ENCODE results near the gene TMPRSS11A.

The TMPRSS11A gene

DNA sequence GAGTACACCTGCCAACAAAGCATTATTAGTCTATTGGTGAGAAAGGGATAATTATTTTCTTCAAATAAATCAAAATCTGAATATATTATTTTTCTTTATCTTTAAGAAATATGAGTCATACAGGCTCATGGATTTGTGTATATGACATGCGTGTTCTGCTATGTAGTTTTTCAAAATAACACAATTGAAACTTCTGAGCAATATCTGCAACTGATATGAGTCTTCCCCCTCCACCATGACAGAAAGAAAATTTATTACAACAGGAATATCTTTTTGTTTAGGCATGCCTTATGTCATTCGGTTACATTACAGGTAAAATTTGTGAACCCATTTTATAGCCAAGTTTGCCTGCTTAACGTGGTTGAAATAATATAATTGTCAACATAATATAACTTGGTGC is 32.0 kb downstream of the TMPRSS11A start:
- no peak overlapping the region for H3K4me3 ChIP-seq (ENCODE audit: low read length)
- no peak for TF ChIP-seq ZNF274 (IDR thresholded peaks at IDR 0.05; ENCODE audit: low read depth, low read length)

DNA sequence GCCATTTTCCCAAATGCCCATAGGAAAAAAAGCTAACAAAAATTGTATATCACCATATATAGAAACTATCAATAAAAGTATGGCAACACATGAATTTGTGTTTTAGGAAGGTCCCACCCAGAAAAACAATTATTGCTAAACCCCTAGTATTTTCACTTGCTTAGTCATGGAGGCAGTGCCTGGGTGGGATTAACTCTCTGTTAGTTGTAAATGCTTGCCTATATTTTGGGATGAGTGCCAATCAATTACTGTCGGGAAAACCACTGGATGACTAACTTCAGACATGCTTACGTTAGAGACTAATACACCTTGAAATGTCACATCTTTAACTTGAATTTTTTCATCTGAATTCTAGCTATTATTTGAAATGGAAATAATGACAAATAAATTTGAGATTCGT is 33.9 kb downstream of the TMPRSS11A start:
- no peak overlapping the region for H3K4me3 ChIP-seq (ENCODE audit: low read length)
- TF ChIP-seq ZNF274 (IDR thresholded peaks at IDR 0.05; ENCODE audit: low read depth, low read length): no peak

DNA sequence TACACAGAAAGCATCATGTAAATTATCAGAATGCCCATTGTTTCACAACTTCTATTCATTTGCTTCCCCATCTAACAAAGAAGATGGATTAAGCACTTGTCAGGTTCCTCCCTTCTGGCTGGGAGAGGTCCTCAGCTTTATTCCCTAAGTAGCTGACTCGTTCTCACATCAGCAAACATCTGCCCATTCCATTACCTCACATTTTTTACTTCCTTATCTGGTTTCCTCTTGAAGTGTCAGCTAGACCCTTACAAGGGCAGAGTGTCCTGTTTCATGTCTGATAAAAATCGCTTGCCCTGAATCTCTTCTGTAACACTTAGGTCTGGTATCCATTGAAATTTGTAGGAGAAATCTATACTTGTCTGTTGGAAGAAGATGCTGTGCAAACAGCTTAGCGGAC is 34.7 kb downstream of the TMPRSS11A start:
- no peak for TF ChIP-seq ZNF274 (IDR thresholded peaks at IDR 0.05; ENCODE audit: low read depth, low read length)
- H3K4me3 ChIP-seq (ENCODE audit: low read length): no peak overlapping the region

DNA sequence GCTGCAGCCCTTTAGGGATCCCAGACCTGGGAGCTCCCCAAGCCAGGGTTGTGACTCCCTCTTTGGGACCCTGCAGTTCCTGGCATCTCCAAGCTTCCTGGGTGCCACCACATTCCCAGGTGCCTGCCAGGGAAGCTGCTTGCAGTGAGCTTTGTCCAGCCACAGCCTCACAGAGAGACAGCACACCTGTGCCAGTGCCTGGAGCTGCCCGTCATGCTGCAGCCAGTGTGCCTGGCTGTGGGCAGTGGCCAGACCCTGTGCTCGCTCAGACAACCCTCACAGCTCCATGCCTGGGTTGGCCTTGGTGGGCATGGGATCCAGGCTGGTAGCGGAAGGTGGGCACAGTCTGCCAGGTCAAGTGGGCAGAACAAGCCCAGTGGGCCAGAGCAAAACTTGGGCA is 36.0 kb downstream of the TMPRSS11A start:
- TF ChIP-seq ZNF274 (IDR thresholded peaks at IDR 0.05; ENCODE audit: low read depth, low read length): no peak
- H3K4me3 ChIP-seq (ENCODE audit: low read length): no peak overlapping the region

DNA sequence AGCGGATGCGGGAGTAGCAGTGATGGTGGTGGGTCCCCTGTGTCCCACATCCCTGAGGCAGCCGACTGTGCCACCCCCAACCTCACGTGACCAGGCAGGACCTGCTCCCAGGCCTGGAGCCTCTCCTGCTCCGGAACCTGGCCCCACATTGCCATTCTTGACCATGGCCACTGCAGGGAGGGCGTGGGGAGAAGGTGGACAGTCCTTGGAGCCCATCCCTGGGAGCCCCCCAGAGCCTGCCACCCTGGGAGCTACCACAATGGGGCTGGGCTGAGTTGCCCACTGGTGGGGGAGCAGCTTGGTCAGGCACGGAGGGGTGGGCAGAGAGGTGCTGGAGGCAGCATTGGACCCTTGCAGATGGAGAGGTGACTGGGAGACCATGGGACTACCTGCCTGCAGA is 36.8 kb downstream of the TMPRSS11A start:
- TF ChIP-seq ZNF274 (IDR thresholded peaks at IDR 0.05; ENCODE audit: low read depth, low read length): no peak
- H3K4me3 ChIP-seq (ENCODE audit: low read length): no peak overlapping the region

DNA sequence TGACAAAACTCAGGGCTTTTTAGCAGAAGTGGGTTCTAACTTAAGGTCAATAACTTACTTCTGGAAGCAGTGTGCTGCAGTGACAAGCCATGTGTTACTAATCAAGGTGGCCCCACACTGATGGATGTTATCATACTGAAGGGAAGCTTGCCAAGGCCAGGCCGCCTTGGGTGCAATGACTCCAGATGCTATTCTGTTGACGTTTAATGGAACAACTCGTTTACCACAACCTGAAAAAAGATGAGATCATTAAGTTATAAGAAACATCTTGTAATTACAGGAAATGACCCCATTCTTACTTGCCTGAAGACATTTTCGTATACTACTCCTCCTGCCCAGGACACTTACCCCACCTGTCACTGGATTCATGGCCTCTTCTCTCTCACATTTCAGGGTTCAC is 40.6 kb downstream of the TMPRSS11A start:
- no peak overlapping the region for H3K4me3 ChIP-seq (ENCODE audit: low read length)
- TF ChIP-seq ZNF274 (IDR thresholded peaks at IDR 0.05; ENCODE audit: low read depth, low read length): no peak

DNA sequence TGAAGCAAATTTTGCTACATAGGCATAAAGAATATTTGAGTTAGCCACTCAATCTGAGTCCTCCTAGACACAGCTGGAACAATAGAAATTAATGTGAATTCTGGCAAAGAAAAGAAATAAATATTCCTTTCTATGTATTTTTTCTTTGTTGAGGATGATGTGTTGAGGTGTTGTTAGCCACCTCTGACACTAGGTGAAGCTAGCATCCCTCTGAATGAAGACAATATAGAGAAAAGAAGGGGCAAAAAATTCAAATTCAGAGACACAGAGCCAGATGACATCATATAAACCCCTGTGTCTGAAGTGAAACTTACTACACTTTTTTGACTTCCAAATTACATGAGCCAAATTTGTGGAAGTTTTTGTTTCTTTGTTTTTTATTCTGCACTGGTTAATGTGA is 44.9 kb downstream of the TMPRSS11A start:
- TF ChIP-seq ZNF274 (IDR thresholded peaks at IDR 0.05; ENCODE audit: low read depth, low read length): no peak
- no peak overlapping the region for H3K4me3 ChIP-seq (ENCODE audit: low read length)

DNA sequence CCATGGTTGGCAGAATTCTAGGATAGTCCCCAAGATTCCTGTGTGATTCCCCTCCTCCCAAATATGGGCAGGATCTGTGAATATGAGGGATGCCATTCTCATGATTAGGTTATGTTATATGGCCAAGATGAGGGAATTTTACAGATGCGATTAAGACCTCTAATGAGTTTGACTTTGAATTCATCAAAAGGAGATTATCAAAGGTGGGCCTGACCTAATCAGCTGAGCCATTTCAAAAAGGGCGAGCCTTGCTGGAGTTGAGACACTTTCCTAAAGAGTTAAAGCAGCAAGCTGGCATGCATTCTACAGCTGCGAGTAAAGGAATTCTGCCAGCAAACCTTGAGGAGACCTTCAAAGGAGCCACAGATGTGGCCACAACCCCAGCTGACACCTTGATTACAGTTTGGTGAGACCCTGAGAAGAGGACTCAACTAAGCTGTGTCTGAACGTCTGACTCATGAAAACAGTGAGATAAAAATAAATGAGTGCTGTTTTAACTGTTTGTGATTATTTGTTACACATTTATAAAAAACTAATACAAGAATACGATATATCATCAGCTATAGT is 47.8 kb downstream of the TMPRSS11A start:
- H3K4me3 ChIP-seq (ENCODE audit: low read length): no peak overlapping the region
- no peak for TF ChIP-seq ZNF274 (IDR thresholded peaks at IDR 0.05; ENCODE audit: low read depth, low read length)

DNA sequence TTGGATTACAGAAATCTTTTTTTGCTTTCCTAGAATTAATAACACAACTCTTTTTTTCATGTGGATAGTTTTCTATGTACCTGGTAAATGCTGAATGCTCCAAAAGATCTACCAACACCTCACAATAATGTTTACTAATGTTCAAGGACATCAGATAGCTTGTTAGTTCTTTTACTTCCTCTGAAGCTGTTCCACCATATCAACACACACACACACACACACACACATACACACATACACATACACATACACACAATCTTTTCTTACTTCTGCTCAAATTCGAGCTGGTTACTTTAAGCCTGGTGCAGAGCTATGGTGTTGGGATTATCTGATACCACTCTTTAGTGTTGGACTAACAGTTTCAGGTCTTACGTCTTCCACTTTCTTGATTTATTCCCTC is 51.2 kb downstream of the TMPRSS11A start:
- TF ChIP-seq ZNF274 (IDR thresholded peaks at IDR 0.05; ENCODE audit: low read depth, low read length): no peak
- no peak overlapping the region for H3K4me3 ChIP-seq (ENCODE audit: low read length)

DNA sequence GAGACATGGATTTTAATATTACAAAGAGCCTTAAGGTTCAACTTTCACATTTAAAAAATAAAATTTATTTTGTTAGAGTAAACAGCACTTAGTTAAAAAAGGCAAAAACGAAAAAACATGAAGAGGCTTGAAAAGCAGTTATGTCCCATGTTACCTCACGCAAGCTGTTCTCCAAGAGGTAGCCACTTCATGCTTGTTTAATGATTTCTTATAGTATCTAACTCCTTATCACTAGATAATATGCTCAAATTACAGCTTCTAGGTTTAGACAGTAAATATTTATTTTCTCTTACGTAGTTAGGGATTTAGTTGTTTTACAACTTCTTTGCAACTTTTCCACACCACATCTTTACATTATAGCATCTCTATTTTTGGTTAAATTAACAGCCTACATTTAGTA is 51.7 kb downstream of the TMPRSS11A start:
- no peak for TF ChIP-seq ZNF274 (IDR thresholded peaks at IDR 0.05; ENCODE audit: low read depth, low read length)
- no peak overlapping the region for H3K4me3 ChIP-seq (ENCODE audit: low read length)

DNA sequence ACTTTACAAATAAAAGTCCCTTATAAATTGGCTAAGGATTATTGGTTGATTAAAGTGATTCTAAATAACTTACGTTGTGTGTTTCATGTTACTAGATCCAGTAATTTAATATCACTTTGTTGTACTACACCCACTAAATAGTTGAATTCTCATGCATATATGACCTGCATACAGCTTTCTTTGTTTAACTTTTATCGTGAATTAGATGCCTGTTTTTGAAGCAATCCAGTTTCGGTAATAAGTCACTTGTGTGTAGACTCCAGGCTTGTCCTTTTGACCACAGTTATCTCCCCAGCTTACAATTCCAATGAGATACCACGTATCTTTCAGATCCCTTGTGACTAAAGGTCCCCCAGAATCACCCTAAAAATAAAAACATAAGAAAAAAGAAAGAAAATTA is 52.2 kb downstream of the TMPRSS11A start:
- no peak for TF ChIP-seq ZNF274 (IDR thresholded peaks at IDR 0.05; ENCODE audit: low read depth, low read length)
- H3K4me3 ChIP-seq (ENCODE audit: low read length): no peak overlapping the region

DNA sequence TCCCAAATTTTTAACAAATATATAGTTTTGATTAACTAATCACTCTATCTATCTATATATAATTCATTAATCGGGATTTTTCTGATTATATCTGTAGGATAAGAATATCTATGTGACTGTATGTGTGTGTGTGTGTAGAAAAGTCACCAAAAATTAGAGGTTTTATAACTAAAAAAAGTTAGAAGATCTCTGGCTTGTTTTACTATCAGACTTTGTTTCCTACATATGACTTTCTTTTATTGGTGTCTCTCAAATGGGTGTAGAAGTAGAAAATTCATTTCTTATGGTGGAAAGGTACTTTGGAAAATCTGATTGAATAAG is 52.7 kb downstream of the TMPRSS11A start:
- no peak overlapping the region for H3K4me3 ChIP-seq (ENCODE audit: low read length)
- TF ChIP-seq ZNF274 (IDR thresholded peaks at IDR 0.05; ENCODE audit: low read depth, low read length): no peak

DNA sequence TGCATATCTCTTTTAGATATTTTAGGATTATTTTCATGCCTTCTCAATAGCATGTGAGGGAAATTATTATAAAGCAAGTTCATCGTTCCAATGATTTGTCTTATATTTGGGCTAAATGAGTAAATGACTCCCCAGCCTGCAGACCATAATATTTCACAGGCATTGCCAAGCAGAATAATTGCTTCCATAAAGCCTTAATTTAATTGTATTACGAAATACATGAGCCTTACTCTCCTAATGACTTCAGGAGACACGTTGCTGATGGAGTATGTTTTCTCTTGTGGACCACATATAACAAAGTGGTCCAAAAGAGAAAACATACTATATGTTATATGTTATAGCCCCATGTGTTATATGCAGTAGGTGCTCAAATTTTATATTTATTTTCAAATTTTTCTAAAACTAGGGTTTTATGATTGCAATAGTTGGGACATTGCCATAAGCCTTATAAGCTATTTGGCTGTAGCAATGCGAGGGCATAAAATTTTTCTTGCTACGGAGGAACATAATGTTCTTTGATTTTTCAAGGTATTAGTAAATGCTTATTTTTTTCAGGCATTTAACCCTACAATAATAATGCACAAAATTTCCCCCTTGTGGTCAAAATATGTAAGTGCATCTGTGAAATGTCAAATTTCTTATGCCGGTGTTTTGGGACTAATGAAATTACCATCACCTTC is 53.2 kb downstream of the TMPRSS11A start:
- no peak for TF ChIP-seq ZNF274 (IDR thresholded peaks at IDR 0.05; ENCODE audit: low read depth, low read length)
- H3K4me3 ChIP-seq (ENCODE audit: low read length): no peak overlapping the region

DNA sequence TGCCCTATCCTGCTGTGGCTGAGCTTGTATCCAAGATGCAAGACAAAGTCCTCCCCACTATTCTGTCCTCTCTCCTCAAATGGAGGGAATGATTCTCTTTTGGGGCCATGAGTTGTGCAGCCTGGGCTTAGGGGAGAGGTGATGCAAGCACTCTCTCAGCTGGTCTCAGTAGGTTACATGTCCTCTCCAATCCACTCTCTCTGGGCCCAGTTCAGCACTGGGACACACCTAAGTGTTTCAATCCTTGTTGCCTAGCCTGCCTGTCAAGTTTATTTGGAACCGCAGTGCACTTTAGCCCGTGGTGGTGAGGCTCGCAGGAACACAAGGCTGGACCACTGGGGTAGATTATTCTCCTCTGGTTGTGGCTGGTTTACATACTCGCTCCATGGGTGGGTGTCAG is 55.6 kb downstream of the TMPRSS11A start:
- no peak for TF ChIP-seq ZNF274 (IDR thresholded peaks at IDR 0.05; ENCODE audit: low read depth, low read length)

DNA sequence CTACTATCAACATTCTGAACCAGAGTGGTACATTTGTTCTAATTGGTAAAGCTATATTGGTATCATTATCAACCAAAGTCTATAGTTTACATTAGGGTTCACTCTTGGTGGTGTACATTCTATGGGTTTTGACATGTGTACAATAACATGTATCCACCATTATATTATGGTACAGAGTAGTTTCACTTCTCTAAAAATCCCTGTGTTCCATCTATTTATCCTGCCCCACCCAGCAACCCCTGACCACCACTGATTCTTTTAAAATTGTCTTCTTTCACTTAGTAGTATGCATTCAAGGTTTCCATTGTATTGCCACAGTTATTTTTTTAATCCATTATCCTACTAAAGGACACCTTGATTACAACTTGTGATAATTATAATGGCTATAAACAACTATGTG is 64.2 kb downstream of the TMPRSS11A start:
- TF ChIP-seq ZNF274 (IDR thresholded peaks at IDR 0.05; ENCODE audit: low read depth, low read length): no peak
- no peak overlapping the region for H3K4me3 ChIP-seq (ENCODE audit: low read length)

More for the DNA sequence above, 55.6 kb downstream of the TMPRSS11A start:
- H3K4me3 ChIP-seq (ENCODE audit: low read length): no peak overlapping the region

DNA sequence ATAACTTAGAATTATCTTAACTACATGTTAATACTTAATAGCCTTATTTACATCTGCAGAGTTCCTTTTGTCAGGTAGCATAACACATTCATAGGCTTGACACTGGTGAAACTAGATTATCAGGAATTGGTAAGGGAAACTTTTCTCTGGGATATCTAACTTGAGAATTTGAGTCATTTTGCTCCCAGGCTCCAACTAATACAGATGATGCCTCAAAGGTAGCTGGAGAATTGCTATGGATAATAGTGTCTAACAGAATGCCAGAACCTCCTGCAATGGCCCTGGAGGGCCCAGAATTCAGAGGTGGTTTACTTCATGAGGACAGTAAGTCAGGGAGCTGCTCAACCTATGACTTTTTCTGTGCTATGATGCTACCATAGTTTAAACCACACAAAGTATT is 65.6 kb downstream of the TMPRSS11A start:
- TF ChIP-seq ZNF274 (IDR thresholded peaks at IDR 0.05; ENCODE audit: low read depth, low read length): no peak
- H3K4me3 ChIP-seq (ENCODE audit: low read length): no peak overlapping the region
